Testis (tissue), 2 donors: ENCODE data around the gene TRIM46.

Source experiments
- POLR2A ChIP-seq: fragments of 450-650 bp; IDR thresholded peaks from one replicate; pipeline ENCODE4 v1.6.1; 2017; ENCODE audit warnings: antibody characterized with exemption, mild to moderate bottlenecking, moderate library complexity
- TF ChIP-seq, protein P1 (sequence below), 3 experiments: fragments of 450-650 bp in 2 of 3; fragments of 200-600 bp in 1 of 3; sonication (generic) in 1 of 3; IDR thresholded peaks; one replicate each; pipeline ENCODE4 v1.5.1; 2016 to 2019; ENCODE audit warnings: antibody characterized with exemption in 3 of 3, mild to moderate bottlenecking in 2 of 3, moderate library complexity in 1 of 3

GRCh38 chr1:155131856-155132255 lies 41.8 kb upstream of the TRIM46 start:
- TF ChIP-seq, protein P1, sequence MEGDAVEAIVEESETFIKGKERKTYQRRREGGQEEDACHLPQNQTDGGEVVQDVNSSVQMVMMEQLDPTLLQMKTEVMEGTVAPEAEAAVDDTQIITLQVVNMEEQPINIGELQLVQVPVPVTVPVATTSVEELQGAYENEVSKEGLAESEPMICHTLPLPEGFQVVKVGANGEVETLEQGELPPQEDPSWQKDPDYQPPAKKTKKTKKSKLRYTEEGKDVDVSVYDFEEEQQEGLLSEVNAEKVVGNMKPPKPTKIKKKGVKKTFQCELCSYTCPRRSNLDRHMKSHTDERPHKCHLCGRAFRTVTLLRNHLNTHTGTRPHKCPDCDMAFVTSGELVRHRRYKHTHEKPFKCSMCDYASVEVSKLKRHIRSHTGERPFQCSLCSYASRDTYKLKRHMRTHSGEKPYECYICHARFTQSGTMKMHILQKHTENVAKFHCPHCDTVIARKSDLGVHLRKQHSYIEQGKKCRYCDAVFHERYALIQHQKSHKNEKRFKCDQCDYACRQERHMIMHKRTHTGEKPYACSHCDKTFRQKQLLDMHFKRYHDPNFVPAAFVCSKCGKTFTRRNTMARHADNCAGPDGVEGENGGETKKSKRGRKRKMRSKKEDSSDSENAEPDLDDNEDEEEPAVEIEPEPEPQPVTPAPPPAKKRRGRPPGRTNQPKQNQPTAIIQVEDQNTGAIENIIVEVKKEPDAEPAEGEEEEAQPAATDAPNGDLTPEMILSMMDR (IDR thresholded peaks at IDR 0.05), result no peak
- no peak for TF ChIP-seq POLR2A
